Measurements from ENCODE around the gene C19orf47. TPM values are rescaled to one million over a fixed set of nuclear protein-coding genes. Genes with fewer than 3 reads are reported as not detected.
A peak's percentile ranks its signal among the peaks of the same experiment; 100 is the strongest.

Gene C19orf47
- total RNA-seq, 2 donors from 2014 or later = 20.2 to 34.2 TPM

- no peak for TF ChIP-seq CTCF (IDR thresholded peaks at IDR 0.05)
- Histone ChIP-seq H3K9me3 (no peaks in the 10 kb centered on the region), H3K27ac (peak overlapping the region; percentile 89 to 91)
These were observed 5.4 kb downstream of the C19orf47 start for GRCh38 chr19:40342644-40343311.

DNA sequence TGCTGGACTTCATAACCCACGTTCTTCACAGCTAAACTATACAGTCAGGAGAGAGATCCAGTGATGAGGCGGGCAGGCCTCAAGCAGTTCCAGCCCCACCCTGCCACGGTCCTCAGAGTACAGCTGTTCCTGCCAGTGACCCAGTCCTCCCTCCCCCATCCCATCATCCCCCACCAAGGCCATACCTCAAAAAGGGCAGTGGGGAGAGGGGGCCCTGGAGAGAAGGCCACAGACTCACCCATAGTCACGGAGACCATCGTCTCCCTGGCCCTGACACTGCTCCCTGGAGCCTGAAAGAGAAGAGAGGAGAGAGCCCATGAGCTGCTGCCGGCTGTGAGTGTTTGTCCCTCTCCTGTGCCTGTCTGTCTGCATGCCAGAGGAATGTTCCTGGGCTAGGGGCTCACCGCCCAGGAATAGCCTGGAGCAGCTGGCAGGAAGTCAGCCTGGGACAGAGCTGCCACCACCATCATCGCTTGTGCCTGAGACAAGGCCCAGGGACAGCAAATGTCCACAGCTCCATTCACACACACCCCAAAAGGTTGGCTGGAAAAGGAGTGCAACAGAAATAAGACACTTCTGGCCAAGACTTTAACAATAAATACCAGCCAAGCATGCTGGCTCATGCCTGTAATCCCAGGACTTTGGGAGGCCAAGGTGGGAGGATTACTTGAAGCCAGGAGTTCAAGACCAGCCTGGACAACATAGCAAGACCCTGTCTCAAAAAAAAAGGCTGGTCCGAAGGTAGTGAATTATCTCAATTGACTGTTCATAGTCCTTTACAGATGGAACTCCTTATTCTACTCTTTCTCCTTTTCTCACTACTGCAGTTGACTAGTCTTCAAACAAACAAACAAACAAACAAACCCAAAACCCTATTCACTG is 6.4 kb downstream of the C19orf47 start:
- Histone ChIP-seq H3K27me3 (replicated peaks; ENCODE audit: insufficient read depth) (no peaks in the 10 kb centered on the region), H3K36me3 (peaks cover 5% of the 10 kb centered on the region), H3K27ac (peak overlapping the region; percentile 89 to 91), H3K4me3 (peak overlapping the region; percentile 65), H3K9me3 (no peaks in the 10 kb centered on the region), H3K4me1 (ENCODE audit: control insufficient read depth in 1 of 2, low read depth in 2 of 2) (peaks cover 7 to 31% of the 10 kb centered on the region in 2 donors)
- ATAC-seq (ENCODE audit: insufficient number of reproducible peaks, low FRiP score, low read depth) = peak; percentile 41
- no peak for TF ChIP-seq CTCF (IDR thresholded peaks at IDR 0.05)
- DNase-seq (ENCODE audit: low spot score) = peak; percentile 28

More at GRCh38 chr19:40342644-40343311, 5.4 kb downstream of the C19orf47 start:
- ATAC-seq (ENCODE audit: insufficient number of reproducible peaks, low FRiP score, low read depth) (no peak), DNase-seq (ENCODE audit: low spot score) (no peak)
- Histone ChIP-seq H3K27me3 (replicated peaks; ENCODE audit: insufficient read depth) (no peaks in the 10 kb centered on the region), H3K4me3 (no peak overlapping the region), H3K36me3 (peaks cover 5% of the 10 kb centered on the region), H3K4me1 (ENCODE audit: control insufficient read depth in 1 of 2, low read depth in 2 of 2) (peaks cover 16 to 40% of the 10 kb centered on the region in 2 donors)

DNA sequence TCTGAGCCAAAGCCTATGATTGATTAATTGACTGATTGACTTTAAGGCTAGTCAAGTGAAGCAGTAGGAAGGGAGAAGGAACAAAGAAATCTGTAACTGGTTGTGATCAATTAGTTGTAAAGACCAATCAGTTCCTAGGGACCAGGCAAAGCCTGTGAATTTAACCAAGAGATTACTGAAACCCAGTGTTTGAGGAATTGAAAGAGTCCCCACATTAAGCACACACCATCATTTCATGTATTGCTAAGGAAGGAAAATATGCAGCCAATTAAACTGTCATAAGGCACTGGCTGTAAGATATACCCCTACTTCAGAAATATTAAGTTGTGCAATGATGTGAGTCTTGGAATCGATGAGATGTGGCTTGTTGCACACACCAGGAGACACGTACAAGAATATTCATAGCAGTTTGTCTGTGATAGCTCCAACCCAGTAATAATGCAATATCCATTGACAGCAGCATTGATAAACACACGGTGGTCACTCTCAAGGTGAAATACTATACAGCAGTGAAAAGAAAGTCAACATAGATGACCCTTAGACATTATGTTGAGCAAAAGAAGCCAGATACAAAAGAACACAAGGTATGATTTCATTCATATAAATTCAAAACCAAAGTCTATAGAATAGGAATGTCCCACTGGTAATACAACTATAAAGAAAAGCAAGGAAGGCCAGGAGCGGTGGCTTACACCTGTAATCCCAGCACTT is 9.0 kb downstream of the C19orf47 start:
- DNase-seq (ENCODE audit: low spot score) (no peak), ATAC-seq (ENCODE audit: insufficient number of reproducible peaks, low FRiP score, low read depth) (no peak)
- H3K4me3 ChIP-seq = no peak overlapping the region
- peaks cover 15% of the 10 kb centered on the region for H3K36me3 ChIP-seq
- H3K27ac ChIP-seq = no peak overlapping the region
- no peaks in the 10 kb centered on the region for H3K9me3 ChIP-seq
- H3K27me3 ChIP-seq (replicated peaks; ENCODE audit: insufficient read depth) = no peaks in the 10 kb centered on the region
- TF ChIP-seq CTCF (IDR thresholded peaks at IDR 0.05) = no peak
- peaks cover 7 to 28% of the 10 kb centered on the region in 2 donors for H3K4me1 ChIP-seq (ENCODE audit: control insufficient read depth in 1 of 2, low read depth in 2 of 2)

GRCh38 chr19:40337594-40337993 is 10.6 kb downstream of the C19orf47 start:
- H3K27me3 ChIP-seq (replicated peaks; ENCODE audit: insufficient read depth) = no peaks in the 10 kb centered on the region
- DNase-seq (ENCODE audit: low spot score) (no peak), ATAC-seq (ENCODE audit: insufficient number of reproducible peaks, low FRiP score, low read depth) (no peak)
- H3K4me1 ChIP-seq (ENCODE audit: control insufficient read depth in 1 of 2, low read depth in 2 of 2) = peaks cover 7 to 19% of the 10 kb centered on the region in 2 donors
- no peak overlapping the region for H3K27ac ChIP-seq
- H3K36me3 ChIP-seq = peaks cover 27% of the 10 kb centered on the region
- H3K9me3 ChIP-seq = no peaks in the 10 kb centered on the region
- H3K4me3 ChIP-seq = no peak overlapping the region
- TF ChIP-seq CTCF (IDR thresholded peaks at IDR 0.05) = no peak

DNA sequence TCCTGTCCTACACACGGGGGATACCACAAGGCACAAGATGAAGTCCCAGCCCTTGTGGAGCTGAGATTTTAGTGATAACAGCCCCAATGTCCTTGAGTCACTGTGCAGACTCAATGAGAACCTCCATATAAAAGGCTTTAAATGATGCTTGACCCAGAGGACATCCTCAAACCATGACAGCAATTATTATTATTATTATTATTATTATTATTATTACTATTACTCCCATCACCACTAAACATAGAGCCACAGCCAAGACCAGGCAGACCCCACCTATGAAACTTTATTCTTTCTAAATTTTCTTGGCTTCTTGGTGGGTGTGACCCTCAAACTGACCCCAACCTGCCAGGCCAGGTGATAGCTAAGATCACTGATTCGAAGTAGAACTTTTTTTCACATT is 11.1 kb downstream of the C19orf47 start:
- peaks cover 7 to 14% of the 10 kb centered on the region in 2 donors for H3K4me1 ChIP-seq (ENCODE audit: control insufficient read depth in 1 of 2, low read depth in 2 of 2)
- DNase-seq (ENCODE audit: low spot score) (no peak), ATAC-seq (ENCODE audit: insufficient number of reproducible peaks, low FRiP score, low read depth) (no peak)
- H3K27ac ChIP-seq = no peak overlapping the region
- H3K4me3 ChIP-seq = no peak overlapping the region
- H3K9me3 ChIP-seq = no peaks in the 10 kb centered on the region
- H3K36me3 ChIP-seq = peaks cover 31% of the 10 kb centered on the region
- H3K27me3 ChIP-seq (replicated peaks; ENCODE audit: insufficient read depth) = no peaks in the 10 kb centered on the region
- TF ChIP-seq CTCF (IDR thresholded peaks at IDR 0.05) = no peak

Data from thoracic aorta (tissue), 2 donors.